ENCODE measurements around the gene DEPDC1.

DEPDC1 gene

GRCh38 chr1:68528243-68528642 lies 31.4 kb upstream of the DEPDC1 start:
- no peak for TF ChIP-seq EZH2phosphoT487 (IDR thresholded peaks at IDR 0.05; ENCODE audit: low read depth)
- no peak for TF ChIP-seq CTCF (IDR thresholded peaks at IDR 0.05; ENCODE audit: low read depth, low read length)
- H3K4me2 ChIP-seq (ENCODE audit: low read length): no peak overlapping the region

GRCh38 chr1:68525781-68526180 lies 28.9 kb upstream of the DEPDC1 start:
- H3K27ac ChIP-seq (ENCODE audit: low read length): no peak overlapping the region
- H3K79me2 ChIP-seq (ENCODE audit: low read length): no peaks in the 10 kb centered on the region
- H3K36me3 ChIP-seq (replicated peaks; ENCODE audit: low read depth, low read length): no peaks in the 10 kb centered on the region
- H2AFZ ChIP-seq (ENCODE audit: low read depth, low read length): no peak overlapping the region
- no peak overlapping the region for H3K4me3 ChIP-seq (ENCODE audit: low read length)
- no peak overlapping the region for H3K4me2 ChIP-seq (ENCODE audit: low read length)
- no peaks in the 10 kb centered on the region for H4K20me1 ChIP-seq (ENCODE audit: insufficient read depth, low read length)
- H3K9me3 ChIP-seq (ENCODE audit: insufficient read depth, low read length): no peaks in the 10 kb centered on the region
- no peaks in the 10 kb centered on the region for H3K4me1 ChIP-seq (ENCODE audit: low read length)
- TF ChIP-seq EZH2phosphoT487 (IDR thresholded peaks at IDR 0.05; ENCODE audit: low read depth) (no peak), CTCF (IDR thresholded peaks at IDR 0.05; ENCODE audit: low read depth, low read length) (no peak)
- no peaks in the 10 kb centered on the region for H3K27me3 ChIP-seq (ENCODE audit: low read depth, low read length)
- H3K9ac ChIP-seq (ENCODE audit: low read length): no peak overlapping the region

More at GRCh38 chr1:68528243-68528642, 31.4 kb upstream of the DEPDC1 start:
- no peaks in the 10 kb centered on the region for H3K4me1 ChIP-seq (ENCODE audit: low read length)
- H4K20me1 ChIP-seq (ENCODE audit: insufficient read depth, low read length): no peaks in the 10 kb centered on the region
- no peaks in the 10 kb centered on the region for H3K9me3 ChIP-seq (ENCODE audit: insufficient read depth, low read length)
- H3K27ac ChIP-seq (ENCODE audit: low read length): no peak overlapping the region
- no peak overlapping the region for H3K9ac ChIP-seq (ENCODE audit: low read length)
- no peak overlapping the region for H3K4me3 ChIP-seq (ENCODE audit: low read length)
- no peak overlapping the region for H2AFZ ChIP-seq (ENCODE audit: low read depth, low read length)
- no peaks in the 10 kb centered on the region for H3K36me3 ChIP-seq (replicated peaks; ENCODE audit: low read depth, low read length)
- H3K79me2 ChIP-seq (ENCODE audit: low read length): no peaks in the 10 kb centered on the region
- no peaks in the 10 kb centered on the region for H3K27me3 ChIP-seq (ENCODE audit: low read depth, low read length)

- TF ChIP-seq CTCF (IDR thresholded peaks at IDR 0.05; ENCODE audit: low read depth, low read length) (no peak), EZH2phosphoT487 (IDR thresholded peaks at IDR 0.05; ENCODE audit: low read depth) (no peak)
- Histone ChIP-seq H2AFZ (ENCODE audit: low read depth, low read length) (no peak overlapping the region), H3K36me3 (replicated peaks; ENCODE audit: low read depth, low read length) (no peaks in the 10 kb centered on the region), H4K20me1 (ENCODE audit: insufficient read depth, low read length) (no peaks in the 10 kb centered on the region), H3K9me3 (ENCODE audit: insufficient read depth, low read length) (no peaks in the 10 kb centered on the region), H3K27me3 (ENCODE audit: low read depth, low read length) (no peaks in the 10 kb centered on the region), H3K4me1 (ENCODE audit: low read length) (peaks cover 12% of the 10 kb centered on the region), H3K9ac (ENCODE audit: low read length) (no peak overlapping the region), H3K79me2 (ENCODE audit: low read length) (no peaks in the 10 kb centered on the region), H3K4me3 (ENCODE audit: low read length) (no peak overlapping the region), H3K27ac (ENCODE audit: low read length) (no peak overlapping the region), H3K4me2 (ENCODE audit: low read length) (no peak overlapping the region)
Observed at GRCh38 chr1:68521286-68521685, 24.4 kb upstream of the DEPDC1 start.

- Histone ChIP-seq H3K36me3 (replicated peaks; ENCODE audit: low read depth, low read length) (no peaks in the 10 kb centered on the region), H3K9me3 (ENCODE audit: insufficient read depth, low read length) (no peaks in the 10 kb centered on the region), H3K4me1 (ENCODE audit: low read length) (peaks cover 12% of the 10 kb centered on the region), H3K4me2 (ENCODE audit: low read length) (no peak overlapping the region), H3K27me3 (ENCODE audit: low read depth, low read length) (no peaks in the 10 kb centered on the region), H3K9ac (ENCODE audit: low read length) (no peak overlapping the region), H3K4me3 (ENCODE audit: low read length) (no peak overlapping the region), H3K27ac (ENCODE audit: low read length) (no peak overlapping the region), H3K79me2 (ENCODE audit: low read length) (no peaks in the 10 kb centered on the region), H2AFZ (ENCODE audit: low read depth, low read length) (no peak overlapping the region), H4K20me1 (ENCODE audit: insufficient read depth, low read length) (no peaks in the 10 kb centered on the region)
- TF ChIP-seq EZH2phosphoT487 (IDR thresholded peaks at IDR 0.05; ENCODE audit: low read depth) (no peak), CTCF (IDR thresholded peaks at IDR 0.05; ENCODE audit: low read depth, low read length) (no peak)
Observed at GRCh38 chr1:68516066-68516465, 19.2 kb upstream of the DEPDC1 start.
